H1 (cell line): ENCODE data around the gene COL16A1. TPM values are rescaled to one million over a fixed set of nuclear protein-coding genes. Genes with fewer than 3 reads are reported as not detected.

ENCODE experiments used
- GTF2F1 ChIP-seq: IDR thresholded peaks from 2 replicates; pipeline ENCODE4 v1.6.1; 2012; ENCODE audit warnings: low read depth, low read length, improper control_type of control experiment, borderline replicate concordance
- MAX ChIP-seq: IDR thresholded peaks from 2 replicates; pipeline ENCODE4 v1.6.1; 2012; ENCODE audit warnings: inconsistent platforms
- SIX5 ChIP-seq: IDR thresholded peaks from 2 replicates; pipeline ENCODE4 v1.6.1; 2011; ENCODE audit warnings: mild to moderate bottlenecking, low read depth, low read length
- SP1 ChIP-seq: IDR thresholded peaks from 2 replicates; pipeline ENCODE4 v1.6.1; 2011; ENCODE audit warnings: low read depth, low read length
- SUZ12 ChIP-seq: fragments of 200-600 bp; sonication (generic); IDR thresholded peaks from 2 replicates; pipeline ENCODE4 v1.6.1; 2012; ENCODE audit warnings: mild to moderate bottlenecking, inconsistent platforms, low read length, moderate library complexity, mixed read lengths
- TAF7 ChIP-seq: optimal IDR thresholded peaks from 2 replicates; pipeline ENCODE3; 2011; ENCODE audit warnings: low read depth, mild to moderate bottlenecking, inconsistent platforms, low read length, moderate library complexity, borderline replicate concordance
- YY1 ChIP-seq: IDR thresholded peaks from 2 replicates; pipeline ENCODE4 v1.6.1; 2011; ENCODE audit warnings: low read depth, mild to moderate bottlenecking, low read length
- polyA plus RNA-seq, 7 experiments: library from polyadenylated mRNA; depleted of rRNA in 3 of 7; stranded (reverse) in 5 of 7; unstranded in 2 of 7; fragments of >200 nt in 5 of 7; fragments of 200-250 nt in 2 of 7; gene quantifications; 1 replicate in 5 of 7; 2 replicates in 1 of 7; 4 replicates in 1 of 7; pipeline versions ENCODE4 v1.2.1 to v1.2.3, GENCODE V29; 2011 to 2013; ENCODE audit warnings: missing spikeins in 2 of 7, mixed read lengths in 2 of 7
- total RNA-seq: library from RNA; stranded (reverse); fragmentation: NEBNext Ultra II Directional; extraction: Animal tissue kit (Norgen Biotek cat#: 25700); gene quantifications from 2 replicates; pipeline ENCODE4 v1.2.1, GENCODE V29; 2021

Gene COL16A1
- total and polyA plus RNA-seq, 2 of the 8 experiments (the other 6 are each of a cell fraction or from before 2014, with no cell fraction given), result 2.0 to 10.5 TPM

- no peak for TF ChIP-seq GTF2F1
- no peak for TF ChIP-seq SIX5
- TF ChIP-seq TAF7, result no peak
- no peak for TF ChIP-seq SUZ12
- no peak for TF ChIP-seq SP1
- TF ChIP-seq MAX, result no peak
- no peak for TF ChIP-seq YY1
Measured at GRCh38 chr1:31615414-31615813, 88.4 kb downstream of the COL16A1 start (continued).
